Stimulated activated CD4-positive, alpha-beta T cell treated with anti-CD3 and anti-CD28 coated beads, Interleukin-15, amount 100 ng/mL, for 1 hour (primary cell): ENCODE measurements around the gene PTBP3.
"Not testable (repeated sequence)": the region's sequence is repeated elsewhere in the genome, so short reads cannot be mapped to it uniquely, and the experiment has no call there.

Source experiments
- DNase-seq, 2 donors: peaks; one replicate each; pipeline ENCODE4 v3.0.0-alpha.2; 2020; ENCODE audit warnings: low read depth in 1 of 2, low spot score in 1 of 2

PTBP3 gene

GRCh38 chr9:112332977-112333638 is at the start of gene PTBP3:
TSS of gene PTBP3 (minus strand) at chr9:112333619. CDS start at chr9:112297865, 35,754 bp downstream.
- DNase-seq = peak; percentile 61 to 65

- no peak for DNase-seq
These were observed 49.3 kb upstream of the PTBP3 start for GRCh38 chr9:112382501-112383364.

DNA sequence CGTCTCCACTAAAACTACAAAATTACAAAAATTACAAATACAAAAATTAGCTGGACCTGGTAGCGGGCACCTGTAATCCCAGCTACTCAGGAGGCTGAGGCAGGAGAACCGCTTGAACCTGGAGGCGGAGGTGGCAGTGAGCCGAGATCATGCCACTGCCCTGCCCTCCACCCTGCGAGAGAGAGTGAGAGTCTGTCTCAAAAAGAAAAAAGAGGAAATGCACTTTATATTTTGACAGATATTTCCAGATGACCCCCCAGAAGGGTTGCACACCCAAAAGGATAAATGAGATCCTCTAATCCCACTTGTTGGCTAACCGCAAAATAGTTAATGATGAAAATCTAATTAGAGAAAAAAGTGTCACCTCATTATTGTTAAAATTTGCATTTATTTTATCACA is 48.6 kb upstream of the PTBP3 start:
- no peak for DNase-seq

DNA sequence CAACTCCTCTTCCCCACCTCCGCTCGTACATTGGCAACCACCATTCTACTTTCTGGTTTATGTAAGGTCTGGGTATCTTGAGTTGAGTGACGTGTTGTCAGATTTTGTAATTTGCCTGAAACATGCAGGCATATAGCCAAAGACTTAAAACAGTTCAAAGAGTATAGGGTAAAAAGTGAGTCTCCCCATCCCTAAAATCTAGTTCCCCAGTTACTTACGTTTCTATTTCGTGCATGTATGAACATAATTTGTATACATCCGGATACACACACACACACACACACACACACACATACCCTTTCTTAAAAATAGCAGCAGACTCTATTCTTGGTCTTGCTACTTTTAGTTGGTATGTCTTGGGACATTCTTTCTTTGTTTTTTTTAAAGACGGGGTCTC is 47.4 kb upstream of the PTBP3 start:
- no peak for DNase-seq

DNA sequence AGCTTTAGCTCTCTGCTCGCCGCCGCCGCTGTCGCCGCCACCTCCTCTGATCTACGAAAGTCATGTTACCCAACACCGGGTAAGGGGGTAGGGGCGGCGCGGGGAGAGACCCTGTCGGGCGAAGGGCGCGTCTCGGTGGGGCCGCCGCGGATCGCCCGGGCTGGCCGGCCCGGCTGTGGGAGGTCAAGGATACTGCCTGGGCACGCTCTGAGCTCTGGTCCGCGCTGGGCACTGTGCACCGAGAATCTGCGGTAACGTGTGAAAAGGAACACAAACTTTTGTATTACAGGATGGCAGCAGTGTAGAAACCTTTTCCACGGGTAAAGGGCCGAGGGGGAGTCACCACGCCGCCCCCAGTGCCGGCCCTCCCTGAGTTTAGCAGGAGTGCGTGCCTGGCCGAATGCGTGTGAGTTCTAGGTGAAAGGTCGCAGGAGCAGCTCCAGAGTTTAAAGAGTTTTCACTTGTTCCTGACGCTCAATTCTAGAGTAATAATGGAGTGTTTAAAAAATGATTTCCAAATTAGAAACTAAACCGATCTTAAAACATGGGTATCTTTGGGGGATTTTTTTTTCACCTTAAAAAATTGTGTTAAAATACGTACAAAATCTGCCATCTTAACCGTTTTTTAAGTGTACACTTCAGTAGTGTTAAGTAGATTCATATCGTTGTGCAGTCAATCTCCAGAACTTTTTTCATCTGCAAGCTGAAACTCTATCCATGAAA is 46.8 kb upstream of the PTBP3 start, which contains the start of gene HSDL2:
Gene HSDL2 (plus strand): TSS at position 7 of the 723 bp plus-strand sequence. CDS start 56 bp downstream, at position 63.
- no peak for DNase-seq

GRCh38 chr9:112379177-112380101 is 46.0 kb upstream of the PTBP3 start:
- peak; percentile 95 for DNase-seq

DNA sequence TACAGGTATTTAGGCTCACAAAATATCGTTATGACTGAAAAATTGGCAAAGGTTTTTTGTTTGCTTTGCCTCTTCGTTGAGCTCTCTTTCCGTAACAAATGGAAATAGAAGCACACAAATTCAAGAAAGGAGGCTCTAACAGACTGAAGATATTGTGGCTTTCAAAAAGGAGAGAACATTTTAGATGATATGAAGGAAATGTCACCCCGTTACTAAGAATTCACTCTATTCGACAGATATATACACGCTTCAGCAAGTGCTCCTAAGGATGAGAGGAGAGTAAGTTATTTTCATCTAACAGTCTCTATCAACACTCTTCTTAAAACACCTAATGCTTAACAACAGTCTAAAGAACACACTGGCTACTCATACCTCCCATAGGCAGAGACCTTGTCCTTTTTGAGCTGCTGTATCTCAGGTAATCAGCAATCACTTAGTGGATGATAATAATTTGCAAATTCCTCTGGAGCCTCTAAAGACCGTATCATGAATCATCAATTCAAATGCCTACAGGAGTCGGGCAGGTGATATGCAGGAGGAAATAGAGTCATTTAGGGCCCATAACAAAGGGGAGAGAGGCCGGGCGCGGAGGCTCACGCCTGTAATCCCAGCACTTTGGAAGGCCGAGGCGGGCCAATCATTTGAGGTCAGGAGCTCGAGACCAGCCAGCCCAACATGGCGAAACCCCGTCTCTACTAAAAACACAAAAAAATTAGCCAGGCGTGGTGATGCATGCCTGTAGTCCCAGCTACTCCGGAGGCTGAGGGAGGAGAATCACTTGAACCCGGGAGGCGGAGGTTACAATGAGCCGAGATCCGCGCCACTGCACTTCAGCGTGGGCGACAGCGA is 45.1 kb upstream of the PTBP3 start:
- peak in 1 of 2 donors; percentile 6 for DNase-seq

- DNase-seq = no peak
These were observed 44.4 kb upstream of the PTBP3 start for GRCh38 chr9:112377684-112378327.

DNA sequence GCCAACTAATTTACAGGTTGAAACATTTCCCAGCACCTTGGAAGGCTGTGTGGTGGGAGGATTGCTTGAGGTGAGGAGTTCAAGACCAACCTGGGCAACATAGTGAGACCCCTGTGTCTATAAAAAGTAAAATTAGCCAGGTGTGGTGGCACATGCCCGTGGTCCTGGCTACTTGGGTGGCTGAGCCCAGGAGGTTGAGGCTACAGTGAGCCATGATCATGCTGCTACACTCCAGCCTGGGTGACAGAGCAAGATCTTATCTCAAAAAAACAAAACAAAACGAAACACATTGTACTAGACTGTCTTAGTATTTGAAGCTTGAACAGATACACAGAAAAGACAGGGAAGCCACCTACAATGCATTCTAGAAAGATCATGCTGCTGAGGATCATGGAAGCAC is 43.7 kb upstream of the PTBP3 start:
- no peak for DNase-seq

- DNase-seq = no peak
These were observed 41.9 kb upstream of the PTBP3 start for GRCh38 chr9:112375361-112375760.

- DNase-seq = not testable (repeated sequence)
These were observed 40.8 kb upstream of the PTBP3 start for GRCh38 chr9:112374232-112374631.

GRCh38 chr9:112373666-112374065 is 40.2 kb upstream of the PTBP3 start:
- not testable (repeated sequence) for DNase-seq

DNA sequence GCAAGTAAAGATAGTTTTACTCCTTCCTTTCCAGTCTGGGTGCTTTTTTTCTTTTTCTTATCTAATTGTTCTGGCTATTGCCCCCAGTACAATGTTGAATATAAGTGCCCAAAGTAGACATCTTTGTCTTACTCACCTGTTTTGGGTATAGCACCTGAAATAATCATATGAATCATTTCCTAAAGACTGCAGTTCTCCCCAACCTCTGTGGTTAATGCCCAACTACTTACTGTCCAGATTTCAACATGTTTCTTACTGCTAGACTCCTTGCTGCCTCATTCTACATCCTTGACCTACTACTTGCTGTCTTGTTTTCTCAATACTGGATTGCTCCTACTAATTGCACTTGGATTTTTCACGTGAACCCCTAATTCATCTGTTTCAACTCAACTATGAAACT is 37.6 kb upstream of the PTBP3 start:
- no peak for DNase-seq

GRCh38 chr9:112369817-112370216 is 36.4 kb upstream of the PTBP3 start:
- DNase-seq = no peak

DNA sequence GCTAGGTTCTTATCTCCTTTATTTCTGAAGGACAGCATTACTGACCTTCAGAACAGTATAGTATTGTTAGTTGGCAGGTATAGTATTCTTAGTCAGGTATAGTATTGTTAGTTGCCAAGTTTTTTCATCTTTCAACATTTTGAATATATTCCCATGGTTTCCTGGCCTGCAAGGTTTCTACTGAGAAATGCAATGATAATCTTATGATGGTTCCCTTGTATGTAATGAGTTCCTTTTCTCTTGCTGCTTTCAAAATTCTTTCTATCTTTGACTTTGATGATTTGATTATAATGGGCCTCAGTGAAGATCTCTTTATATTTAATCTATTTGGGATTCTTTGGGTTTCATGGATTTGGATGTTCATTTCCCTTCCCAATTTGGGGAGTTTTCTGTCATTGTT is 34.0 kb upstream of the PTBP3 start:
- no peak for DNase-seq

- no peak for DNase-seq
These were observed 33.2 kb upstream of the PTBP3 start for GRCh38 chr9:112366591-112366990.

- not testable (repeated sequence) for DNase-seq
These were observed 31.8 kb upstream of the PTBP3 start for GRCh38 chr9:112365257-112365656.

- DNase-seq = no peak
These were observed 31.3 kb upstream of the PTBP3 start for GRCh38 chr9:112364761-112365160.

GRCh38 chr9:112361601-112362000 is 28.2 kb upstream of the PTBP3 start:
- no peak for DNase-seq
